ENCODE results near the gene NSUN3.
"Not testable (repeated sequence)": the region's sequence is repeated elsewhere in the genome, so short reads cannot be mapped to it uniquely, and the experiment has no call there.

NSUN3 gene

DNA sequence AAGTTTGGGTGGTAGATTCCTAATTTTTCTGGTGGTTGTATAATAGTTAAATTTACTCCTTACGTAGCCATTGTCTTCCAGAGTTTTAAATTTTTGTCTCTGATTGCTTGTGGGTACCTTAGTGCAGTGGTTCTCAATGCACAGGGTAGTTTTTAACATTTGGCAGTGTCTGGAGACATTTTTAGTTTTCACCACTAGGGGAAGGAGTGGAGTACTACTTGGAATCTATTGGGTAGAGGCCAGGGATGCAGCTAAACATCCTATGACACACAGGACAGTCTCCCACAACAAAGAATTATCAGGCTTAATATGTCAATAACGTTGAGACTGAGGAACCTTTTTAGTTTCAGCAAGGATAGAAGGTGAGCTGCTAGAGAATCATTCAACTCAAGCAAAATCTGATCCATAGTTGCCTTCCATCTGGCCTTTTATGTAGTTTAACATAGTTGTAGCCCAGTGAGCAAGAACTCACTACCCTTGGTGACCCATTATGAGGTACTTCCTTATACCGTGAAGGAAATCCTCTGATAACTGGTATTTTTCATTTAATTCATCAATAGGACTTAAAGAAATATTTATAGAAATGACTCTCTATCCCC, 25.9 kb upstream of the NSUN3 start:
- peak in 1 of 2 experiments; percentile 5 for DNase-seq (ENCODE audit: low read depth in 1 of 2, low spot score in 1 of 2)
- H3K27ac ChIP-seq (replicated peaks) = no peak overlapping the region
- no peak overlapping the region for H3K4me3 ChIP-seq (replicated peaks; ENCODE audit: insufficient read depth, low read length)
- TF ChIP-seq CTCF (IDR thresholded peaks at IDR 0.05; ENCODE audit: insufficient read depth, low read length) = peak; percentile 16
- no peak for TF ChIP-seq POLR2AphosphoS5 (IDR thresholded peaks at IDR 0.05; ENCODE audit: low read depth)
- TF ChIP-seq REST (IDR thresholded peaks at IDR 0.05; ENCODE audit: insufficient replicate concordance, low read depth) = no peak
- H3K27me3 ChIP-seq (ENCODE audit: insufficient read depth, poor library complexity, severe bottlenecking) = no peaks in the 10 kb centered on the region

DNA sequence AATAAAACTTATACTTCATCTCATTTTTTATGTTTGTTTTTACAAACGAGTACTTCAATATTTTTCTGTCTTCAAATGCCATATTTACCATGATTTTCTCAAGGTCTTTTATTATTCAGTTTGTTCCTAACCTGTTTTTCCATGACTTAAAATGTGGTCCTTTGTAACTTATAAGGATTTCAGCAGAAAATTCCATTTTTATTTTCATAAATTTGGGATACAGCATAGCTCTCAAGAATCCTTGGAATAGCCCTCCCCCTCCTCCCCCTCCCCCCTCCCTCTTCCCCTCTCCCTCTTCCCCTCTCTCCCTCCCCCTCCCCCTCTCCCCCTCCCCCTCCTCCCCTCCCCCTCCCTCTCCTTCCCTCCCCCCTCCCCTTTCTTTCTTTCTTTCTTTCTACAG, 19.6 kb upstream of the NSUN3 start:
- Histone ChIP-seq H3K4me3 (replicated peaks; ENCODE audit: insufficient read depth, low read length) (no peak overlapping the region), H3K27ac (replicated peaks) (no peak overlapping the region), H3K27me3 (ENCODE audit: insufficient read depth, poor library complexity, severe bottlenecking) (no peaks in the 10 kb centered on the region)
- no peak for DNase-seq (ENCODE audit: low read depth in 1 of 2, low spot score in 1 of 2)
- TF ChIP-seq POLR2AphosphoS5 (IDR thresholded peaks at IDR 0.05; ENCODE audit: low read depth) = no peak
- TF ChIP-seq SPI1 (IDR thresholded peaks at IDR 0.05; ENCODE audit: borderline replicate concordance, low read depth) = no peak
- no peak for TF ChIP-seq REST (IDR thresholded peaks at IDR 0.05; ENCODE audit: insufficient replicate concordance, low read depth)
- no peak for TF ChIP-seq GABPA (IDR thresholded peaks at IDR 0.05; ENCODE audit: low read depth)
- TF ChIP-seq CTCF (IDR thresholded peaks at IDR 0.05; ENCODE audit: insufficient read depth, low read length) = no peak

- H3K27ac ChIP-seq (replicated peaks) = not testable (repeated sequence)
These were observed 18.5 kb upstream of the NSUN3 start for GRCh38 chr3:94044100-94044936.

DNA sequence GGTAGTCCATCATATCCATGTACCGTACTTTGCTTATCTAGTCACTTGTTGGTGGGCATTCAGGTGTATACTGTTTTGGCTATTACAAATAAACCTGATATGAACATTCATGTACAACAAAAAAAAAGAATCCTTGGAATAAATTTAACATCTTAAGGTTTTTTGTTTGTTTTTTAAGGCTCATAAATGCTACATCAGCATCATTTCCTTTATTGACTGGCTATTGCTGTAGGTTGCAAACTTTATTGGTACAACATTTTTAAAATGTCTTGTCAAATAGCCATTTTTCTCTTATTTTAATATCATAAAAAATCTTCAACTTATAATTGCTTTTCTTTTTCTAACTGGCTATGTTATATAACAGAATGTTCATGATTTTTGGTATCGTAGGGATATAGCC, 16.3 kb upstream of the NSUN3 start:
- DNase-seq (ENCODE audit: low read depth in 1 of 2, low spot score in 1 of 2) = no peak
- no peak for TF ChIP-seq SPI1 (IDR thresholded peaks at IDR 0.05; ENCODE audit: borderline replicate concordance, low read depth)
- TF ChIP-seq POLR2AphosphoS5 (IDR thresholded peaks at IDR 0.05; ENCODE audit: low read depth) = no peak
- no peak for TF ChIP-seq CTCF (IDR thresholded peaks at IDR 0.05; ENCODE audit: insufficient read depth, low read length)
- TF ChIP-seq REST (IDR thresholded peaks at IDR 0.05; ENCODE audit: insufficient replicate concordance, low read depth) = no peak
- no peak for TF ChIP-seq GABPA (IDR thresholded peaks at IDR 0.05; ENCODE audit: low read depth)
- Histone ChIP-seq H3K27ac (replicated peaks) (no peak overlapping the region), H3K4me3 (replicated peaks; ENCODE audit: insufficient read depth, low read length) (no peak overlapping the region), H3K27me3 (ENCODE audit: insufficient read depth, poor library complexity, severe bottlenecking) (no peaks in the 10 kb centered on the region)

More at GRCh38 chr3:94044100-94044936, 18.5 kb upstream of the NSUN3 start:
- not testable (repeated sequence) for H3K27me3 ChIP-seq (ENCODE audit: insufficient read depth, poor library complexity, severe bottlenecking); H3K4me3 ChIP-seq (replicated peaks; ENCODE audit: insufficient read depth, low read length); DNase-seq (ENCODE audit: low read depth in 1 of 2, low spot score in 1 of 2)
